Heart right ventricle (tissue), 16 donors: ENCODE data around the gene PIEZO1. TPM values are rescaled to one million over a fixed set of nuclear protein-coding genes. Genes with fewer than 3 reads are reported as not detected.

ENCODE experiments used
- ATAC-seq, 8 donors: fragments of 200-7000 bp; cut with Tn5 transposase; one replicate each; pipeline ENCODE4 v1.9.1; 2020; ENCODE audit warnings: mild to moderate bottlenecking in 8 of 8, moderate library complexity in 8 of 8, moderate number of reproducible peaks in 1 of 8
- DNase-seq, 2 donors: peaks; one replicate each; pipeline ENCODE4 v3.0.0-alpha.2; 2020
- H3K27ac ChIP-seq, 10 donors: fragments of 200-600 bp; sonication (generic) in 2 of 10; one replicate each; pipeline versions ENCODE4 v1.5.0 to v1.8.0; 2020 to 2022; ENCODE audit warnings: mild to moderate bottlenecking in 3 of 10
- H3K27me3 ChIP-seq, 7 donors: fragments of 200-600 bp; one replicate each; pipeline ENCODE4 v1.8.0; 2021 to 2022; ENCODE audit warnings: mild to moderate bottlenecking in 2 of 7
- H3K36me3 ChIP-seq, 9 donors: fragments of 200-600 bp; sonication (generic) in 1 of 9; one replicate each; pipeline versions ENCODE4 v1.5.0 to v1.8.0; 2020 to 2022; ENCODE audit warnings: mild to moderate bottlenecking in 2 of 9
- H3K4me1 ChIP-seq, 9 donors: fragments of 200-600 bp; sonication (generic) in 1 of 9; one replicate each; pipeline versions ENCODE4 v1.5.0 to v1.8.0; 2020 to 2022; ENCODE audit warnings: mild to moderate bottlenecking in 4 of 9
- H3K4me3 ChIP-seq, 10 donors: fragments of 200-600 bp; sonication (generic) in 2 of 10; one replicate each; pipeline versions ENCODE4 v1.5.0 to v1.8.0; 2020 to 2022; ENCODE audit warnings: mild to moderate bottlenecking in 7 of 10, moderate library complexity in 2 of 10
- H3K9me3 ChIP-seq, 11 donors: fragments of 200-600 bp in 10 of 11; sonication (generic) in 2 of 11; one replicate each; pipeline versions ENCODE4 v1.5.0 to v1.8.0; 2013 to 2022; ENCODE audit warnings: mild to moderate bottlenecking in 2 of 11, control low read depth in 1 of 11, moderate library complexity in 1 of 11
- WGBS, 2 donors: extraction: QIAGEN DNeasy Blood & Tissue Kit; methylation state at CpG; one replicate each; pipeline ENCODE4 v1.1.7; 2013; ENCODE audit warnings: inconsistent platforms in 1 of 2; 5-methylcytosine and 5-hydroxymethylcytosine counted together
- intact Hi-C, 10 donors: fragments of 100-400 bp; cut with DNase I; formaldehyde crosslinking; loops; one replicate each; pipeline versions ENCODE4 v1.11.1 to v1.14.2; 2022
- polyA plus RNA-seq, 2 donors: library from polyadenylated mRNA; stranded (reverse); fragments of 200-250 nt; gene quantifications; one replicate each; pipeline ENCODE4 v1.2.3, GENCODE V29; 2013
- total RNA-seq, 10 donors: library from RNA; stranded (reverse); fragmentation: NEBNext Ultra II Directional in 3 of 10; extraction: Animal tissue kit (Norgen Biotek cat#: 25700) in 3 of 10; gene quantifications; one replicate each; pipeline versions ENCODE4 v1.2.1 to v1.2.4, GENCODE V29; 2021 to 2023
- TF ChIP-seq, protein P1 (sequence below), 9 donors: fragments of 200-600 bp; sonication (generic) in 2 of 9; IDR thresholded peaks; one replicate each; pipeline versions ENCODE4 v1.5.0 to v1.8.0; 2021 to 2022; ENCODE audit warnings: antibody characterized with exemption in 9 of 9, mild to moderate bottlenecking in 5 of 9, moderate library complexity in 1 of 9
- donor health status: Arrhythmogenic right ventricular cardiomyopathy.
- donor health status: ischemic (EF 13 %, LVEDD 7.1; RV severe dilation, severe dysfunction).
- donor health status: healthy with polysubstance abuse.
- donor health status: DM: no; HTN: yes; CAD: no.
- donor health status: DM: no; HTN: no; CAD: no.
- donor health status: ischemic (EF 25% LVEDD 6.9; RV normal size, moderate dysfunction).
- donor health status: ischemic (EF 25% LVEDD 5.7; RV mildly dilated, moderate dysfunction).
- donor health status: healthy.
- donor health status: DM: yes; HTN: yes; CAD: no.
- donor health status: Ischemic cardiomyopathy.
- donor health status: ischemic (EF 35%, LVEDD 5.7; RV mildly dilated, moderate dysfunction).
- donor health status: nonischemic (EF 11% LVEDD 7.7; RV severe dilation, severe dysfunction).
- donor health status: DM: yes; HTN: yes; CAD: no.
- donor health status: PGD.
- donor health status: ischemic (EF 29% LVEDD 5.4; RV normal size, mild dysfunction).
- donor health status: nonischemic (EF 23%, LVEDD 6.1; RV moderate dilation, normal function).

The PIEZO1 gene
- total and polyA plus RNA-seq, 12 donors: 12.3 to 78.2 (median 18.0) TPM

- H3K4me1 ChIP-seq: peaks cover 0 to 30% (median 15%) of the 10 kb centered on the region in 9 donors
- H3K27me3 ChIP-seq: peaks cover 0 to 4% (median 0%) of the 10 kb centered on the region in 7 donors
- H3K4me3 ChIP-seq: no peak overlapping the region
- ATAC-seq: no peak
- no peaks in the 10 kb centered on the region for H3K9me3 ChIP-seq
- TF ChIP-seq, protein P1, sequence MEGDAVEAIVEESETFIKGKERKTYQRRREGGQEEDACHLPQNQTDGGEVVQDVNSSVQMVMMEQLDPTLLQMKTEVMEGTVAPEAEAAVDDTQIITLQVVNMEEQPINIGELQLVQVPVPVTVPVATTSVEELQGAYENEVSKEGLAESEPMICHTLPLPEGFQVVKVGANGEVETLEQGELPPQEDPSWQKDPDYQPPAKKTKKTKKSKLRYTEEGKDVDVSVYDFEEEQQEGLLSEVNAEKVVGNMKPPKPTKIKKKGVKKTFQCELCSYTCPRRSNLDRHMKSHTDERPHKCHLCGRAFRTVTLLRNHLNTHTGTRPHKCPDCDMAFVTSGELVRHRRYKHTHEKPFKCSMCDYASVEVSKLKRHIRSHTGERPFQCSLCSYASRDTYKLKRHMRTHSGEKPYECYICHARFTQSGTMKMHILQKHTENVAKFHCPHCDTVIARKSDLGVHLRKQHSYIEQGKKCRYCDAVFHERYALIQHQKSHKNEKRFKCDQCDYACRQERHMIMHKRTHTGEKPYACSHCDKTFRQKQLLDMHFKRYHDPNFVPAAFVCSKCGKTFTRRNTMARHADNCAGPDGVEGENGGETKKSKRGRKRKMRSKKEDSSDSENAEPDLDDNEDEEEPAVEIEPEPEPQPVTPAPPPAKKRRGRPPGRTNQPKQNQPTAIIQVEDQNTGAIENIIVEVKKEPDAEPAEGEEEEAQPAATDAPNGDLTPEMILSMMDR (IDR thresholded peaks at IDR 0.05): no peak
- no peaks in the 10 kb centered on the region for H3K36me3 ChIP-seq
- no peak for DNase-seq
- 80 to 85% methylated on average over 6 of the region's 6 CpGs for WGBS, 2 donors
- intact Hi-C loops: no loop called here
- H3K27ac ChIP-seq: no peak overlapping the region
Measured at GRCh38 chr16:88800277-88800592, 15.2 kb upstream of the PIEZO1 start.

DNA sequence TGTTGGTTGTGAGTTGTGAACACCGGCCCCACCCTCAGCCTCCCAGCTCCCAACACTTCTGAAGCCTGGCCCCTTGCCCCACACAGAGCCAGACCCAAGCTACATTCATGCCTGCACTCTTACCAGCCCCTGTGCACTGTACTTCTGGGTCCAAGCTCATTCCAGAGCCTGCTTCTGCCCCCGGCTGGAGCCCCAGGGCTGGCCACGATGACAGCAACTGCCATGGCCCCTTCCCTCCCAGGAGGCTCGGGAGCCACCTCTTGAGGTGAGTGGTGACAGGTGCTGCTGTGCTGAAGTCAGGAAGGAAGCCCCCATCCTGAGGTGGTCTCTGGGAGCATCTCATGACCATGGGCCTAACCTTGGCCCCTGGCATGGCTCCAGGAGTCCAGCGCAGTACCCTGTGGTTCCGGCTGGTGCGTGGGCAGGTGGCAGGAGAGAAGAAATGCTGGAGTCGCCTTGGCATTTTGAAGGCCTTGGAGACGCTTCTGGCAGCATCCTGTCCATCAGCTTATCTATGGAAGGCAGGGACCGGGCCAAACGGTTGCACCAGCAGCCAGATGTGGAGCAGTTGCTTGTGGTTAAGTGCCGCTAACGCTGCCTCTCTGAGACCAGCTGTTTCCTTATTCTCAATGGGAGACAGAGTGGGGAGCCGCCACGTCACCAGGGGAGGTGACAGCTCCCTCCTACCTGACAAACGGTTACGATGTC lies 14.7 kb upstream of the PIEZO1 start:
- Histone ChIP-seq H3K4me3 (no peak overlapping the region), H3K4me1 (peaks cover 0 to 25% (median 15%) of the 10 kb centered on the region in 9 donors), H3K36me3 (no peaks in the 10 kb centered on the region), H3K9me3 (no peaks in the 10 kb centered on the region), H3K27me3 (peaks cover 0 to 5% (median 0%) of the 10 kb centered on the region in 7 donors), H3K27ac (no peak overlapping the region)
- no peak for ATAC-seq
- WGBS, 2 donors: 71 to 74% methylated on average over 17 of the region's 17 CpGs
- TF ChIP-seq, protein P1 (IDR thresholded peaks at IDR 0.05): no peak
- no peak for DNase-seq
- intact Hi-C loops: no loop called here

- H3K27me3 ChIP-seq: peaks cover 0 to 13% (median 2%) of the 10 kb centered on the region in 7 donors
- no peak overlapping the region for H3K4me3 ChIP-seq
- ATAC-seq: no peak
- H3K4me1 ChIP-seq: peaks cover 0 to 18% (median 10%) of the 10 kb centered on the region in 9 donors
- no peaks in the 10 kb centered on the region for H3K9me3 ChIP-seq
- no peak overlapping the region for H3K27ac ChIP-seq
- TF ChIP-seq, protein P1 (IDR thresholded peaks at IDR 0.05): no peak
- no peak for DNase-seq
- intact Hi-C loops: no loop called here
- H3K36me3 ChIP-seq: no peaks in the 10 kb centered on the region
Measured at GRCh38 chr16:88798772-88799455, 13.9 kb upstream of the PIEZO1 start.

GRCh38 chr16:88798073-88798472 lies 13.1 kb upstream of the PIEZO1 start:
- no peak overlapping the region for H3K4me3 ChIP-seq
- 96 to 98% methylated on average over 4 of the region's 4 CpGs for WGBS, 2 donors
- H3K27ac ChIP-seq: no peak overlapping the region
- H3K9me3 ChIP-seq: no peaks in the 10 kb centered on the region
- H3K27me3 ChIP-seq: peaks cover 0 to 22% (median 10%) of the 10 kb centered on the region in 7 donors
- TF ChIP-seq, protein P1 (IDR thresholded peaks at IDR 0.05): no peak
- ATAC-seq (no peak), DNase-seq (no peak)
- no peaks in the 10 kb centered on the region for H3K36me3 ChIP-seq
- intact Hi-C loops: no loop called here
- peaks cover 0 to 25% (median 7%) of the 10 kb centered on the region in 9 donors for H3K4me1 ChIP-seq
